A549 (cell line): ENCODE measurements around the gene DNAJC7. TPM values are rescaled to one million over a fixed set of nuclear protein-coding genes. Genes with fewer than 3 reads are reported as not detected.
"Not testable (repeated sequence)": the region's sequence is repeated elsewhere in the genome, so short reads cannot be mapped to it uniquely, and the experiment has no call there.

ENCODE experiments used
- ATAC-seq, 2 experiments: fragments of 200-7000 bp in 1 of 2; fragments of >200 bp in 1 of 2; cut with Nextera tagmentation in 1 of 2; cut with Tn5 transposase in 1 of 2; 3 replicates each; pipeline versions ENCODE4 v1.8.0 to v1.9.1; 2018 to 2020; ENCODE audit warnings: mild to moderate bottlenecking in 1 of 2, moderate library complexity in 1 of 2
- CTCF ChIA-PET: fragments of 300-600 bp; sonication (Branson Sonifier 250); formaldehyde crosslinking; extraction: SDS; loops from one replicate; lab custom pipeline; 2021; ENCODE audit warnings: antibody characterized with exemption, inconsistent platforms; lab: Yijun Ruan, JAX
- POLR2A ChIA-PET: fragments of 350-600 bp; formaldehyde crosslinking; extraction: SDS; loops from one replicate; lab custom pipeline; 2021; ENCODE audit warnings: antibody characterized with exemption, inconsistent platforms; lab: Yijun Ruan, JAX
- DNase-seq, 2 experiments: peaks; one replicate each; pipeline versions ENCODE4 v3.0.0 to v3.0.0-alpha.2; 2011 to 2016; ENCODE audit warnings: low read depth in 1 of 2, low spot score in 1 of 2
- FAIRE-seq: peaks from 2 replicates; lab custom pipeline; 2011; peaks lifted over from hg19 to GRCh38; lab: Jason Lieb, UNC
- H3K27ac ChIP-seq, 2 experiments: fragments of >200 bp; sonication (Bioruptor Twin); formaldehyde crosslinking; 3 replicates each; pipeline ENCODE4 v1.5.1; 2016 to 2017
- H3K4me1 ChIP-seq: fragments of >200 bp; sonication (Bioruptor Twin); formaldehyde crosslinking; 3 replicates; pipeline ENCODE4 v1.6.1; 2016
- H3K4me2 ChIP-seq: fragments of >200 bp; sonication (Bioruptor Twin); formaldehyde crosslinking; 3 replicates; pipeline ENCODE4 v1.6.1; 2016
- H3K4me3 ChIP-seq: fragments of >200 bp; sonication (Bioruptor Twin); formaldehyde crosslinking; 3 replicates; pipeline ENCODE4 v1.5.1; 2016
- H3K9me3 ChIP-seq: fragments of >200 bp; sonication (Bioruptor Twin); formaldehyde crosslinking; 3 replicates; pipeline ENCODE4 v1.6.1; 2016
- CBX2 ChIP-seq: fragments of 200-600 bp; sonication (generic); IDR thresholded peaks from 2 replicates; pipeline ENCODE4 v1.6.1; 2016; ENCODE audit warnings: low read depth, mild to moderate bottlenecking, borderline replicate concordance
- CHD4 ChIP-seq: fragments of 200-600 bp; sonication (generic); IDR thresholded peaks from 2 replicates; pipeline ENCODE4 v1.6.1; 2016; ENCODE audit warnings: antibody characterized with exemption, mild to moderate bottlenecking, borderline replicate concordance
- FOSB ChIP-seq: fragments of 250-450 bp; sonication (Bioruptor Pico); IDR thresholded peaks from 2 replicates; pipeline ENCODE4 v1.5.0; 2020; ENCODE audit warnings: mild to moderate bottlenecking, moderate library complexity
- FOSL2 ChIP-seq, 2 experiments: fragments of 450-650 bp in 1 of 2; fragments of >200 bp in 1 of 2; sonication (Bioruptor Twin) in 1 of 2; formaldehyde crosslinking; IDR thresholded peaks; 2 replicates each; pipeline versions ENCODE4 v1.5.0 to v1.6.1; 2016 to 2020; ENCODE audit warnings: mild to moderate bottlenecking in 1 of 2, moderate library complexity in 1 of 2
- FOXS1 ChIP-seq: fragments of 250-450 bp; sonication (Bioruptor Pico); IDR thresholded peaks from 2 replicates; pipeline ENCODE4 v1.5.0; 2020; ENCODE audit warnings: mild to moderate bottlenecking, moderate library complexity
- GATA3 ChIP-seq: IDR thresholded peaks from 2 replicates; pipeline ENCODE4 v1.6.1; 2012; ENCODE audit warnings: borderline replicate concordance
- JUN ChIP-seq, 2 experiments: fragments of >200 bp; sonication (Bioruptor Twin); formaldehyde crosslinking; IDR thresholded peaks; 2 replicates in 1 of 2; 3 replicates in 1 of 2; pipeline ENCODE4 v1.6.1; 2016 to 2017
- JUNB ChIP-seq: fragments of >200 bp; sonication (Bioruptor Twin); formaldehyde crosslinking; IDR thresholded peaks from 2 replicates; pipeline ENCODE4 v1.6.1; 2016
- MAFK ChIP-seq: fragments of 450-650 bp; IDR thresholded peaks from 2 replicates; pipeline ENCODE4 v1.6.1; 2014; ENCODE audit not compliant: partially characterized antibody
- NFE2L2 ChIP-seq: fragments of 150-350 bp; conservative IDR thresholded peaks from 2 replicates; pipeline ENCODE4 v1.6.1; 2014; ENCODE audit warnings: low read length
- NPAS2 ChIP-seq: fragments of 250-450 bp; sonication (Bioruptor Pico); IDR thresholded peaks from 2 replicates; pipeline ENCODE4 v1.8.0; 2022; ENCODE audit warnings: mild to moderate bottlenecking, moderate library complexity, borderline replicate concordance
- POLR2A ChIP-seq: IDR thresholded peaks from 2 replicates; pipeline ENCODE4 v1.6.1; 2012; ENCODE audit warnings: mild to moderate bottlenecking, low read length
- POLR2AphosphoS2 ChIP-seq: conservative IDR thresholded peaks from 2 replicates; pipeline ENCODE4 v1.6.1; 2012; ENCODE audit warnings: low read length, improper control_type of control experiment, inconsistent platforms
- RARB ChIP-seq: fragments of 250-450 bp; sonication (Bioruptor Pico); IDR thresholded peaks from 2 replicates; pipeline ENCODE4 v1.8.0; 2021; ENCODE audit warnings: mild to moderate bottlenecking, moderate library complexity
- SMC3 ChIP-seq: fragments of >200 bp; sonication (Bioruptor Twin); formaldehyde crosslinking; IDR thresholded peaks from 3 replicates; pipeline ENCODE4 v1.6.1; 2018; ENCODE audit warnings: inconsistent platforms
- TFCP2L1 ChIP-seq: fragments of 250-450 bp; sonication (Bioruptor Pico); IDR thresholded peaks from 2 replicates; pipeline ENCODE4 v1.5.0; 2021; ENCODE audit warnings: mild to moderate bottlenecking
- TP53 ChIP-seq: fragments of 250-450 bp; sonication (Bioruptor Pico); IDR thresholded peaks from 2 replicates; pipeline ENCODE4 v1.5.0; 2021; ENCODE audit warnings: mild to moderate bottlenecking, moderate library complexity
- ZC3H11A ChIP-seq: fragments of 450-650 bp; IDR thresholded peaks from 2 replicates; pipeline ENCODE4 v1.6.1; 2014; ENCODE audit warnings: antibody characterized with exemption, mild to moderate bottlenecking
- ZSCAN20 ChIP-seq: fragments of 250-450 bp; sonication (Bioruptor Pico); IDR thresholded peaks from 2 replicates; pipeline ENCODE4 v1.8.0; 2022; ENCODE audit warnings: mild to moderate bottlenecking, moderate library complexity
- WGBS: methylation state at CpG from one replicate; pipeline ENCODE4 v1.1.6; 2017; ENCODE audit errors: missing lambda C conversion rate; 5-methylcytosine and 5-hydroxymethylcytosine counted together
- polyA plus RNA-seq, 4 experiments: library from polyadenylated mRNA; depleted of rRNA in 3 of 4; stranded (reverse); fragments of >200 nt; fragmentation: RNase III in 1 of 4; extraction: RNeasy Plus Mini Kit Qiagen cat#74134 plus additional on column Dnase treatment in 1 of 4; gene quantifications; 2 replicates in 3 of 4; 3 replicates in 1 of 4; pipeline ENCODE4 v1.2.3, GENCODE V29; 2011 to 2017
- TF ChIP-seq, protein P1 (sequence below): fragments of 200-600 bp; sonication (generic); IDR thresholded peaks from 2 replicates; pipeline ENCODE4 v1.6.1; 2016; ENCODE audit warnings: antibody characterized with exemption, mild to moderate bottlenecking, moderate library complexity
- TF ChIP-seq, protein P2 (sequence below): fragments of >200 bp; sonication (Bioruptor Twin); formaldehyde crosslinking; IDR thresholded peaks from 2 replicates; pipeline ENCODE4 v1.6.1; 2016

Gene DNAJC7
- polyA plus RNA-seq, 2 of the 4 experiments (the other 2 are of a cell fraction) = 95.3 to 148 TPM

GRCh38 chr17:42017866-42018200, 594 bp upstream of the DNAJC7 start:
- Histone ChIP-seq H3K9me3 (no peaks in the 10 kb centered on the region), H3K4me2 (peak overlapping the region; percentile 84), H3K27ac (peak overlapping the region; percentile 93 to 94), H3K4me3 (peak overlapping the region; percentile 72), H3K4me1 (peaks cover 25% of the 10 kb centered on the region)
- 23% methylated on average over 11 of the region's 11 CpGs for WGBS
- DNase-seq (no peak), FAIRE-seq (no peak), ATAC-seq (no peak; a peak in 1 of 6 replicates)
- POLR2A ChIA-PET = interaction anchor here (0.6 to 2.3 kb wide), 23 partner anchors 9 to 502 kb away, joined by 3 to 27 read pairs (median 4); partner anchors contain the start of genes CNP, ODAD4 and STAT5A
- CTCF ChIA-PET = interaction anchor here (0.6 to 19.4 kb wide), 15 partner anchors 8 to 120 kb away, joined by 3 to 658 read pairs (median 8); partner anchors contain the start of genes CNP, DHX58, HSPB9 and KAT2A
- no peak for TF ChIP-seq JUNB
- TF ChIP-seq CHD4 = no peak
- peak; percentile 73 for TF ChIP-seq MAFK
- no peak for TF ChIP-seq JUN (IDR thresholded peaks at IDR 0.05)

DNA sequence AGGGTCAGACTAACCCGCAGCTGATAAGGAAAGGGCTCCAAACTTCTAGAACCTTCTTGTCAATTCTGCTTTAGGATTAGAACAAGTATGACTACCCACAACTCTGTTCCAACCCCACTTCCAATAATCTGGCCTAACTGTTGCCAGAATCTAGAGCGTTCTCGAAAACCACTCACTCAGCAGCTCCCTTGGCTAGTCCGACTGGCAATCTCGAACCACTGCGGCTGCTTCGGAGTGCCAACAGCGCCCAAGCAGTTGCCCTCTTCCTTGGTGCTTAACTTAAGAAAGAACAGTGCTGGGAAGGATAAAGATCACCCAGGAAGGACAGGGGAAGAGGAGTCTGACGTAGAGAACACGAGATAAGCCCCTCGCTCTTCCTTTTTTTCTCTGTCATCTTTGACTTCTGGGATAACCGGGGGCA, 818 bp downstream of the DNAJC7 start:
- FAIRE-seq (no peak), DNase-seq (no peak), ATAC-seq (no peak)
- ChIA-PET CTCF (interaction anchor here (0.9 to 19.4 kb wide), 8 partner anchors 8 to 89 kb away, joined by 3 to 658 read pairs (median 46); partner anchors contain the start of genes CNP, DHX58, HSPB9 and KAT2A), POLR2A (interaction anchor here (0.6 to 2.3 kb wide), 7 partner anchors 9 to 97 kb away, joined by 3 to 27 read pairs (median 4); partner anchors contain the start of genes CNP and ODAD4)
- Histone ChIP-seq H3K27ac (peak overlapping the region; percentile 93 to 94), H3K9me3 (no peaks in the 10 kb centered on the region), H3K4me2 (peak overlapping the region; percentile 87), H3K4me3 (peak overlapping the region; percentile 72), H3K4me1 (peaks cover 29% of the 10 kb centered on the region)
- no peak for TF ChIP-seq FOSL2 (IDR thresholded peaks at IDR 0.05)
- no peak for TF ChIP-seq FOSL2 (CRISPR knock-in tag; IDR thresholded peaks at IDR 0.05)
- no peak for TF ChIP-seq POLR2A
- TF ChIP-seq NPAS2 = no peak
- TF ChIP-seq FOXS1 = no peak
- no peak for TF ChIP-seq NFE2L2
- TF ChIP-seq TFCP2L1 (CRISPR knock-in tag) = no peak
- no peak for TF ChIP-seq GATA3
- no peak for TF ChIP-seq CHD4
- TF ChIP-seq CBX2 = no peak
- TF ChIP-seq MAFK = no peak
- TF ChIP-seq POLR2AphosphoS2 = no peak
- TF ChIP-seq ZC3H11A = no peak
- TF ChIP-seq ZSCAN20 (CRISPR knock-in tag) = no peak
- no peak for TF ChIP-seq RARB
- TF ChIP-seq JUNB = no peak
- no peak for TF ChIP-seq FOSB
- TF ChIP-seq, protein P1, sequence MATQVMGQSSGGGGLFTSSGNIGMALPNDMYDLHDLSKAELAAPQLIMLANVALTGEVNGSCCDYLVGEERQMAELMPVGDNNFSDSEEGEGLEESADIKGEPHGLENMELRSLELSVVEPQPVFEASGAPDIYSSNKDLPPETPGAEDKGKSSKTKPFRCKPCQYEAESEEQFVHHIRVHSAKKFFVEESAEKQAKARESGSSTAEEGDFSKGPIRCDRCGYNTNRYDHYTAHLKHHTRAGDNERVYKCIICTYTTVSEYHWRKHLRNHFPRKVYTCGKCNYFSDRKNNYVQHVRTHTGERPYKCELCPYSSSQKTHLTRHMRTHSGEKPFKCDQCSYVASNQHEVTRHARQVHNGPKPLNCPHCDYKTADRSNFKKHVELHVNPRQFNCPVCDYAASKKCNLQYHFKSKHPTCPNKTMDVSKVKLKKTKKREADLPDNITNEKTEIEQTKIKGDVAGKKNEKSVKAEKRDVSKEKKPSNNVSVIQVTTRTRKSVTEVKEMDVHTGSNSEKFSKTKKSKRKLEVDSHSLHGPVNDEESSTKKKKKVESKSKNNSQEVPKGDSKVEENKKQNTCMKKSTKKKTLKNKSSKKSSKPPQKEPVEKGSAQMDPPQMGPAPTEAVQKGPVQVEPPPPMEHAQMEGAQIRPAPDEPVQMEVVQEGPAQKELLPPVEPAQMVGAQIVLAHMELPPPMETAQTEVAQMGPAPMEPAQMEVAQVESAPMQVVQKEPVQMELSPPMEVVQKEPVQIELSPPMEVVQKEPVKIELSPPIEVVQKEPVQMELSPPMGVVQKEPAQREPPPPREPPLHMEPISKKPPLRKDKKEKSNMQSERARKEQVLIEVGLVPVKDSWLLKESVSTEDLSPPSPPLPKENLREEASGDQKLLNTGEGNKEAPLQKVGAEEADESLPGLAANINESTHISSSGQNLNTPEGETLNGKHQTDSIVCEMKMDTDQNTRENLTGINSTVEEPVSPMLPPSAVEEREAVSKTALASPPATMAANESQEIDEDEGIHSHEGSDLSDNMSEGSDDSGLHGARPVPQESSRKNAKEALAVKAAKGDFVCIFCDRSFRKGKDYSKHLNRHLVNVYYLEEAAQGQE = no peak
- TF ChIP-seq, protein P2, sequence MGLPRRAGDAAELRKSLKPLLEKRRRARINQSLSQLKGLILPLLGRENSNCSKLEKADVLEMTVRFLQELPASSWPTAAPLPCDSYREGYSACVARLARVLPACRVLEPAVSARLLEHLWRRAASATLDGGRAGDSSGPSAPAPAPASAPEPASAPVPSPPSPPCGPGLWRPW = no peak
- no peak for TF ChIP-seq TP53 (CRISPR knock-in tag)
- TF ChIP-seq SMC3 = no peak
- 7% methylated on average over 12 of the region's 12 CpGs for WGBS

DNA sequence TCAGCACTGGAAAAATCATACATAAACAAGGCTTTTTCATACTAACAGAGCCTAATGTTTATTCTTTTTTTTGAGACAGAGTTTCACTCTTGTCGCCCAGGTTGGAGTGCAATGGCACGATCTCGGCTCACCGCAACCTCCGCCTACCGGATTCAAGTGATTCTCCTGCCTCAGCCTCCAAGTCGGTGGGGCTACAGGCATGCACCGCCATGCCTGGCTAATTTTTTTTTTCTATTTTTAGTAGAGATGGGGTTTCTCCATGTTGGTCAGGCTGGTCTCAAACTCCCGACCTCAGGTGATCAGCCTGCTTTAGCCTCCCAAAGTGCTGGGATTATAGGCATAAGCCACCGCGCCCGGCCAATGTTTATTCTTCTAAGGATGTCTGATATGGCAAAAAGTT, 3.5 kb downstream of the DNAJC7 start:
- POLR2A ChIA-PET, ATAC-seq, H3K27ac ChIP-seq, DNase-seq, H3K4me3 ChIP-seq, H3K4me2 ChIP-seq, FAIRE-seq, H3K9me3 ChIP-seq: not testable (repeated sequence)
- 96% methylated on average over 12 of the region's 12 CpGs for WGBS
- CTCF ChIA-PET = interaction anchor here (0.7 to 19.4 kb wide), 6 partner anchors 9 to 158 kb away, joined by 3 to 378 read pairs (median 6); partner anchors contain the start of gene CNP
- peaks cover 41% of the 10 kb centered on the region for H3K4me1 ChIP-seq

- H3K27ac ChIP-seq, DNase-seq, FAIRE-seq, ATAC-seq, H3K9me3 ChIP-seq, H3K4me3 ChIP-seq, H3K4me2 ChIP-seq: not testable (repeated sequence)
- ChIA-PET POLR2A (interaction anchor here (1.0 kb wide), 1 partner anchor 39 kb away, joined by 4 read pairs; no protein-coding TSS in a partner anchor), CTCF (interaction anchor here (0.8 to 19.4 kb wide), 9 partner anchors 9 to 210 kb away, joined by 3 to 378 read pairs (median 4); partner anchors contain the start of gene CNP)
- WGBS = 89% methylated on average over 4 of the region's 4 CpGs
- peaks cover 37% of the 10 kb centered on the region for H3K4me1 ChIP-seq
Measured at GRCh38 chr17:42012363-42012762, 4.9 kb downstream of the DNAJC7 start.
